HL-60 (cell line): ENCODE results near the gene ENG.

Source experiments
- GABPA ChIP-seq: IDR thresholded peaks from 2 replicates; pipeline ENCODE4 v1.6.1; 2012; ENCODE audit warnings: low read depth
- POLR2AphosphoS5 ChIP-seq: IDR thresholded peaks from 2 replicates; pipeline ENCODE4 v1.6.1; 2012; ENCODE audit warnings: low read depth
- TF ChIP-seq, protein P1 (sequence below): IDR thresholded peaks from one replicate; pipeline ENCODE4 v1.5.1; 2011; ENCODE audit warnings: low read length, control low read depth, inconsistent platforms; ENCODE audit not compliant: insufficient read depth
- TF ChIP-seq, protein P2 (sequence below): IDR thresholded peaks from 2 replicates; pipeline ENCODE4 v1.6.1; 2012; ENCODE audit warnings: low read depth; ENCODE audit not compliant: insufficient replicate concordance

GRCh38 chr9:127817881-127818434 lies 36.5 kb downstream of the ENG start:
- TF ChIP-seq POLR2AphosphoS5: no peak
- TF ChIP-seq, protein P1, sequence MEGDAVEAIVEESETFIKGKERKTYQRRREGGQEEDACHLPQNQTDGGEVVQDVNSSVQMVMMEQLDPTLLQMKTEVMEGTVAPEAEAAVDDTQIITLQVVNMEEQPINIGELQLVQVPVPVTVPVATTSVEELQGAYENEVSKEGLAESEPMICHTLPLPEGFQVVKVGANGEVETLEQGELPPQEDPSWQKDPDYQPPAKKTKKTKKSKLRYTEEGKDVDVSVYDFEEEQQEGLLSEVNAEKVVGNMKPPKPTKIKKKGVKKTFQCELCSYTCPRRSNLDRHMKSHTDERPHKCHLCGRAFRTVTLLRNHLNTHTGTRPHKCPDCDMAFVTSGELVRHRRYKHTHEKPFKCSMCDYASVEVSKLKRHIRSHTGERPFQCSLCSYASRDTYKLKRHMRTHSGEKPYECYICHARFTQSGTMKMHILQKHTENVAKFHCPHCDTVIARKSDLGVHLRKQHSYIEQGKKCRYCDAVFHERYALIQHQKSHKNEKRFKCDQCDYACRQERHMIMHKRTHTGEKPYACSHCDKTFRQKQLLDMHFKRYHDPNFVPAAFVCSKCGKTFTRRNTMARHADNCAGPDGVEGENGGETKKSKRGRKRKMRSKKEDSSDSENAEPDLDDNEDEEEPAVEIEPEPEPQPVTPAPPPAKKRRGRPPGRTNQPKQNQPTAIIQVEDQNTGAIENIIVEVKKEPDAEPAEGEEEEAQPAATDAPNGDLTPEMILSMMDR: no peak
- TF ChIP-seq, protein P2, sequence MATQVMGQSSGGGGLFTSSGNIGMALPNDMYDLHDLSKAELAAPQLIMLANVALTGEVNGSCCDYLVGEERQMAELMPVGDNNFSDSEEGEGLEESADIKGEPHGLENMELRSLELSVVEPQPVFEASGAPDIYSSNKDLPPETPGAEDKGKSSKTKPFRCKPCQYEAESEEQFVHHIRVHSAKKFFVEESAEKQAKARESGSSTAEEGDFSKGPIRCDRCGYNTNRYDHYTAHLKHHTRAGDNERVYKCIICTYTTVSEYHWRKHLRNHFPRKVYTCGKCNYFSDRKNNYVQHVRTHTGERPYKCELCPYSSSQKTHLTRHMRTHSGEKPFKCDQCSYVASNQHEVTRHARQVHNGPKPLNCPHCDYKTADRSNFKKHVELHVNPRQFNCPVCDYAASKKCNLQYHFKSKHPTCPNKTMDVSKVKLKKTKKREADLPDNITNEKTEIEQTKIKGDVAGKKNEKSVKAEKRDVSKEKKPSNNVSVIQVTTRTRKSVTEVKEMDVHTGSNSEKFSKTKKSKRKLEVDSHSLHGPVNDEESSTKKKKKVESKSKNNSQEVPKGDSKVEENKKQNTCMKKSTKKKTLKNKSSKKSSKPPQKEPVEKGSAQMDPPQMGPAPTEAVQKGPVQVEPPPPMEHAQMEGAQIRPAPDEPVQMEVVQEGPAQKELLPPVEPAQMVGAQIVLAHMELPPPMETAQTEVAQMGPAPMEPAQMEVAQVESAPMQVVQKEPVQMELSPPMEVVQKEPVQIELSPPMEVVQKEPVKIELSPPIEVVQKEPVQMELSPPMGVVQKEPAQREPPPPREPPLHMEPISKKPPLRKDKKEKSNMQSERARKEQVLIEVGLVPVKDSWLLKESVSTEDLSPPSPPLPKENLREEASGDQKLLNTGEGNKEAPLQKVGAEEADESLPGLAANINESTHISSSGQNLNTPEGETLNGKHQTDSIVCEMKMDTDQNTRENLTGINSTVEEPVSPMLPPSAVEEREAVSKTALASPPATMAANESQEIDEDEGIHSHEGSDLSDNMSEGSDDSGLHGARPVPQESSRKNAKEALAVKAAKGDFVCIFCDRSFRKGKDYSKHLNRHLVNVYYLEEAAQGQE: no peak
- no peak for TF ChIP-seq GABPA
